HUES48 (cell line): Measurements from ENCODE around the gene CCNG1.
A peak's percentile ranks its signal among the peaks of the same experiment; 100 is the strongest.
"Not testable (repeated sequence)": the region's sequence is repeated elsewhere in the genome, so short reads cannot be mapped to it uniquely, and the experiment has no call there.

Experiments used
- H3K27ac ChIP-seq: one replicate; pipeline ENCODE4 v1.7.0; 2013; ENCODE audit warnings: low read depth, low read length, inconsistent platforms
- H3K27me3 ChIP-seq: 2 replicates; pipeline ENCODE4 v1.6.1; 2013; ENCODE audit warnings: mild to moderate bottlenecking, low read length; ENCODE audit not compliant: control insufficient read depth, insufficient read depth
- H3K36me3 ChIP-seq: 2 replicates; pipeline ENCODE4 v1.6.1; 2013; ENCODE audit warnings: low read length; ENCODE audit not compliant: control insufficient read depth, insufficient read depth
- H3K4me1 ChIP-seq: 2 replicates; pipeline ENCODE4 v1.6.1; 2013; ENCODE audit warnings: mild to moderate bottlenecking, low read length; ENCODE audit not compliant: control insufficient read depth, insufficient read depth
- H3K4me3 ChIP-seq: 2 replicates; pipeline ENCODE4 v1.5.1; 2013; ENCODE audit warnings: mild to moderate bottlenecking, low read depth, low read length
- H3K9ac ChIP-seq: 2 replicates; pipeline ENCODE4 v1.6.1; 2013; ENCODE audit warnings: mild to moderate bottlenecking, low read depth, low read length, moderate library complexity
- H3K9me3 ChIP-seq: 2 replicates; pipeline ENCODE4 v1.6.1; 2013; ENCODE audit warnings: low read length; ENCODE audit not compliant: control insufficient read depth, insufficient read depth

The CCNG1 gene

DNA sequence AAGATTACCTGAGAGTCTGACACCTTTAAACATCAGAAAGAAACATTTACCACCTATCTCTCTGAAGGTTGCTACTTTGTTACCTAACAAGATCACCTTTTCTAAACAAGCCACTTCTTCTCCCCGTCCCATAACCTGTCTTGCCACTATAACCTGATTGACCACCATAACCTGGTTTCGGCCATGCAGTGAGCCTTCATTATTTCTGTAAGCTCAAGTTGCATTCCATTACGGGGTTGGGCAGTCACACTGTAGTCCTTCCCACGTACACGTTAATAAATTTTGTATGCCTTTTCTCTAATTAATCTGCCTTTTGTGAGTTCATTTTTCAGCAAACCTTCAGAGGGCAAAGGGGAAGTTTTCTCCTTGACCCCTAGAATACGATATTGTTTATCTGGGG, 28.0 kb upstream of the CCNG1 start:
- H3K9me3 ChIP-seq: no peaks in the 10 kb centered on the region
- no peaks in the 10 kb centered on the region for H3K27me3 ChIP-seq
- H3K9ac ChIP-seq: no peak overlapping the region
- H3K4me3 ChIP-seq: no peak overlapping the region
- no peaks in the 10 kb centered on the region; the same call in 1 of the 2 replicates for H3K4me1 ChIP-seq
- no peaks in the 10 kb centered on the region for H3K36me3 ChIP-seq
- H3K27ac ChIP-seq: no peak overlapping the region

DNA sequence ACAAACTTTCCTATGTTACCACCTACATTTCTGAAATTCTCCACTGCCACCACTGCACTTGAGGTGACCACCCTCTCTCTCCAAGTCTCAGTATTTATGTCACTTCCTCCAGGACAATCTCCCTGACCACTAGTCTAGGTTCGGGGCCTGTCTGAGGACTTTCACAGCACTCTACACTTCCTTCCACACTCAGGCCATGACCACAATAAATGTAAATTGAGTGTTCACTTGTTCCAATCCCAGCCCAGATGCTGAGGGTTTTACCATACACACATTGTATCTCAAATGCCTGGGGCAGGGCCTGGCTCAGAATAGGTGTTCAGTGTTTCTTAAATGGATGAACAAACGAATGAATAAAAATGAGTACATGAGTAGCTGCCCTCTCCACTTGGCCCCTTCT, 26.9 kb upstream of the CCNG1 start:
- no peak overlapping the region for H3K9ac ChIP-seq
- no peaks in the 10 kb centered on the region for H3K36me3 ChIP-seq
- H3K27ac ChIP-seq: no peak overlapping the region
- H3K27me3 ChIP-seq: no peaks in the 10 kb centered on the region
- H3K4me3 ChIP-seq: no peak overlapping the region
- H3K9me3 ChIP-seq: no peaks in the 10 kb centered on the region
- no peaks in the 10 kb centered on the region; the same call in 1 of the 2 replicates for H3K4me1 ChIP-seq

DNA sequence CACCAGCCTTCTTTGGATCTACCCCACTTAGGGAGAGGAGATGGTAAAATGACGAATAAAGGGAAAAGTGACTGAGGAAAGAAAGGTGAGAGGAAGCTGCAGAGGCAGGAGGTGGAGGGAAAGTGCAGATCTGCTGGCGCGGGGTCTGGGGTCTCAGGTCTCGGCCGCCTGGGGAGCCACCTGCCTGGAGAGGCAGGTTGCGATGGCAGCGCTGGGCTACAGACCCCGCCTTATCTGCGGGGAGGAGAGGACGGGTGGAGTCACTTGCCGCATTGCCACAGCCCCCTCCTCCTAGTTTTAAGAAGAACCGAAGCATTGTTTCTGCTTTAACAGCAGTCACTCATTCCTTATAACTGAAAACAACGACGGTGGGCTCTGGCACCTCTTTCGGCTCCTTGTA, 21.7 kb upstream of the CCNG1 start:
- H3K36me3 ChIP-seq, H3K27me3 ChIP-seq, H3K9me3 ChIP-seq, H3K9ac ChIP-seq, H3K27ac ChIP-seq: not testable (repeated sequence)
- H3K4me3 ChIP-seq: peak overlapping the region; percentile 19; the same call in 1 of the 2 replicates
- peaks cover 11% of the 10 kb centered on the region for H3K4me1 ChIP-seq

DNA sequence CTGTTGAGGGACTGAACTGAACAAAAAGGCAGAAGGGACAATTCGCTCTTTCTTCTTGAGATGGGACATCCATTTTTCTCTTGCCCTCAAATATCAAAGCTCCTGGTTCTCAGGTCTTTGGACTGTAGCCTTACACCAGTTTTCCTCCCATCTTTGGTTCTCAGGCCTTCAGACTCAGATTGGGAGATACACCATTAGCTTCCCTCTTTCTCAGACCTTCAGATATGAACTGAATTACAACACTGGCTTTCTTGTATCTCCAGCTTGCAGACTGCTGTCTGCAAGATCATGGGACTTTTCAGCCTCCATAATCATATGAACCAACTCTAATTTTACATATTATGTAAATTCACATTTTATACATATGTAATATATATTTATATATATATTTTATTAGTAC, 12.6 kb upstream of the CCNG1 start:
- no peaks in the 10 kb centered on the region for H3K4me1 ChIP-seq
- H3K9ac ChIP-seq: no peak overlapping the region
- H3K36me3 ChIP-seq: no peaks in the 10 kb centered on the region
- H3K4me3 ChIP-seq: no peak overlapping the region
- no peaks in the 10 kb centered on the region for H3K9me3 ChIP-seq
- no peak overlapping the region for H3K27ac ChIP-seq
- H3K27me3 ChIP-seq: no peaks in the 10 kb centered on the region

DNA sequence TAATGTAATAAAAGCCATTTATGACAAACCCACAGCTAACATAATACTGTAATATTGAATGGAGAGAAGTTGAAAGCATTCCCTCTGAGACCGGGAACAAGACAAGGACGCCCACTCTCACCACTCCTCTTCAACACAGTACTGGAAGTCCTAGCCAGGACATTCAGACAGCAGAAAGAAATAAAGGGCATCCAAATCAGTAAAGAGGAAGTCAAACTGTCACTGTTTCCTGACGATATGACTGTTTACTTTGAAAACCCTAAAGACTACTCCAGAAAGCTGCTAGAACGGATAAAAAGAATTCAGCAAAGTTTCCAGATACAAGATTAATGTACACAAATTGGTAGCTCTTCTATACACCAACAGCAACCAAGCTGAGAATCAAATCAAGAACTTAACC, 11.3 kb upstream of the CCNG1 start:
- not testable (repeated sequence) for H3K4me1 ChIP-seq, H3K27ac ChIP-seq, H3K9me3 ChIP-seq, H3K4me3 ChIP-seq, H3K9ac ChIP-seq, H3K27me3 ChIP-seq, H3K36me3 ChIP-seq

DNA sequence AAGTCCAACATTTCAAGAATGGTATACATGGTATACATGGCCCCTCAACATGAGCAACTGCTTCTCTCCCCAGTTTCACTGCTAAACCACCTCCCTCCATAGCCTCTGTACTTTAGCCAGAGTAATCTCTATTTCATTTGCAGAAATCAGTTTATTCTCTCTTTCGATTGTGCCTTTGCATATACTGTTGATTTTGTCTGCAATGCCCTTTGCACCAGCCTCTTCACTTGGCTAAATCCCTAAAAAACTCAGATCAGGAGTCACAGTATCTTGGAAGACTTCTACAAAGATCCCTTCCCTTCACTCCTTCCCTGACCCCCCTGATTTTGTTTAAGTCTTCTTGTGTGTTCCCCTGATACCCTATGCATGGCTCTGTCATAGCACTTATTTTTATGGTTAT, 4.9 kb upstream of the CCNG1 start:
- Histone ChIP-seq H3K27ac (no peak overlapping the region), H3K9me3 (no peaks in the 10 kb centered on the region), H3K27me3 (no peaks in the 10 kb centered on the region), H3K36me3 (no peaks in the 10 kb centered on the region), H3K4me3 (no peak overlapping the region), H3K4me1 (peaks cover 9% of the 10 kb centered on the region), H3K9ac (no peak overlapping the region)

DNA sequence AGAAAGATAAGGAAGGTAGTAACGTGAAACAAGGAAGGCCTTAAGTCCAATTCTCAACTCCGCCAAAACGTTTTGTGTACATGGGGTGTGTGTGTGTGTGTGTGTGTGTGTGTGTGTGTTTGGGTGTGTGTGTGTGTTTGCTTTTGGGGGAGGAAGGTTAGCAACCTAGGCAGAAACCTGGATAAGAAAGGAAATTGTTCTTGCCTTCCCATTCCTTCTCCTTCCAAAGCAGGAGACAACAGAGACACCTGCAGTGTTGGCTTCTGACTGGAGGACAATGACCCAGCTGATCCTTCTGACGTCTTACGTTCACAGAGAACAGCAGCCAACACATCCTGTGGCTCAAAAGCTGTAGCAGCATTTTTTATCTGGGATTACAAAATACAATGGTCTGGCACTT, 4.1 kb upstream of the CCNG1 start:
- Histone ChIP-seq H3K4me1 (peaks cover 9% of the 10 kb centered on the region), H3K27me3 (no peaks in the 10 kb centered on the region), H3K9ac (no peak overlapping the region), H3K27ac (peak overlapping the region; percentile 2), H3K9me3 (no peaks in the 10 kb centered on the region), H3K4me3 (no peak overlapping the region), H3K36me3 (no peaks in the 10 kb centered on the region)

DNA sequence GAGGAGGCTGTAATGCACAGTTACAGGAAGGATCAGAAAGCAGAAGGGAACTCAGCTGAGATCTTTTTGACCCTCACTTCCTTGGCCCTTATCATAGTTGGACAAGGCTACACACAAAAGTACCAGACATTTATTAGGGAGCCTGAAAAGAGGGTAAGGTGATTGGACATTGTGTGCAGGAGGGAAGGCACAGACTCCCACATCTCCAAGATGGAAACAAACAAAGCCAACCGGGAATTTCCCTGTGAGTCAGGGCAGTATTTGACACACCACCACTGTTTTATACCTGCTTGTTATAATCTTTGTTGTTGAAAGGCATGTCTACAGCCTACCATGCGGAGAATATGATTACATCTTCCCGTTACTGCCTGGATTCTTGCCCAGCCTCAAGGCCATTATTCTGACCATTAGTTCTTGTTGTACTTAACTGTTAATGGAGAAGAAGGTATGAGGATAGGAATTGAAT, 3.0 kb upstream of the CCNG1 start:
- Histone ChIP-seq H3K27me3 (no peaks in the 10 kb centered on the region), H3K36me3 (peaks cover 6% of the 10 kb centered on the region), H3K9me3 (no peaks in the 10 kb centered on the region), H3K4me1 (peaks cover 15% of the 10 kb centered on the region), H3K9ac (no peak overlapping the region), H3K27ac (no peak overlapping the region), H3K4me3 (no peak overlapping the region)

DNA sequence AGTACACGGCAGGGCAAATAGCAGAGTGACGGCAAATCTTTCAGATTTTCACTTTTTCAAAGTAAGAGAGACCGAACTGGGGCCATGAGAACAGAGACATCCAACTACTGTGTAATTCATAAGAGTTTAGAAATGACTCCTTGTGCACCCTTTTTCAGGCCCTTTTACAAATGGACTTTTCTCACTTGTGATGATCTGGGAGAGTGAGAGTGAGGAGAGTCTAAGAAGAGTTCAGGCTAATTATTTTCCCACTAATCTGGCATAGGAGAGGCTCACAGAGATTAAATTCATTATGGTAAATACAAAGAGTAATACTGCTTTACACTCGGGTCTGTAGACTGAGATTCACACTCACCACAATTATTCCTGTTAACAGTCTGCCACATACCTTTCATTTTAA, 880 bp upstream of the CCNG1 start:
- H3K9ac ChIP-seq: peak overlapping the region; percentile 50
- H3K27me3 ChIP-seq: no peaks in the 10 kb centered on the region
- H3K4me1 ChIP-seq: peaks cover 20% of the 10 kb centered on the region
- H3K36me3 ChIP-seq: peaks cover 27% of the 10 kb centered on the region
- no peaks in the 10 kb centered on the region for H3K9me3 ChIP-seq
- H3K4me3 ChIP-seq: peak overlapping the region; percentile 93
- H3K27ac ChIP-seq: peak overlapping the region; percentile 82

DNA sequence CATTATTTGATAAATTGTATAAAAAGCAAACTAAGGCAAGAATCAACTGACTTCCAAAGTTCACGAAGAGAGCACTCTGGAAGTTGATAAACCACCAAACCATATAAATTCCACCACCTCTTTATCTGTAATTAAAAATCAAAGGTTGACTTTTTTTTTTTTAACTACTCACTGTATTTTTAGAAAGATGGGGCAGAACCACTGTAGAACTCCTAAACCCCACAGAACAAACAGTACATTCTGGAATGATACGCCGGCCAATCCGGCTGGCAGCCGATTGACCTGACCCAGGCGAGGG, 435 bp upstream of the CCNG1 start:
- H3K27me3 ChIP-seq: no peaks in the 10 kb centered on the region

DNA sequence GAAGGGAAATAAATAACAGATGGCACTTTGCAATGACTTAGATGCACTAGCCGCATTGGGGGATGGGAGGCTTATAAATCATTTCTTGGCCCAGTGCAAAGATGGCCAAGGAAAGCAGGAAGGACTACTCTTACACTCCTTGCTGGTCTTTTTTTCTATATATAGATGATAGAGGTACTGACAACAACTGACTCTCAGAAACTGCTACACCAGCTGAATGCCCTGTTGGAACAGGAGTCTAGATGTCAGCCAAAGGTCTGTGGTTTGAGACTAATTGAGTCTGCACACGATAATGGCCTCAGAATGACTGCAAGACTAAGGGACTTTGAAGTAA, 1.7 kb downstream of the CCNG1 start:
- Histone ChIP-seq H3K4me3 (peak overlapping the region; percentile 93), H3K27me3 (no peaks in the 10 kb centered on the region), H3K4me1 (peaks cover 20% of the 10 kb centered on the region), H3K9ac (peak overlapping the region; percentile 8; the same call in 1 of the 2 replicates), H3K27ac (no peak overlapping the region), H3K9me3 (no peaks in the 10 kb centered on the region), H3K36me3 (peaks cover 51% of the 10 kb centered on the region)

More for the DNA sequence above, 435 bp upstream of the CCNG1 start:
- peaks cover 32% of the 10 kb centered on the region for H3K36me3 ChIP-seq
- H3K9ac ChIP-seq: peak overlapping the region; percentile 50
- peak overlapping the region; percentile 93 for H3K4me3 ChIP-seq
- peaks cover 20% of the 10 kb centered on the region for H3K4me1 ChIP-seq
- H3K27ac ChIP-seq: peak overlapping the region; percentile 82
- H3K9me3 ChIP-seq: no peaks in the 10 kb centered on the region

DNA sequence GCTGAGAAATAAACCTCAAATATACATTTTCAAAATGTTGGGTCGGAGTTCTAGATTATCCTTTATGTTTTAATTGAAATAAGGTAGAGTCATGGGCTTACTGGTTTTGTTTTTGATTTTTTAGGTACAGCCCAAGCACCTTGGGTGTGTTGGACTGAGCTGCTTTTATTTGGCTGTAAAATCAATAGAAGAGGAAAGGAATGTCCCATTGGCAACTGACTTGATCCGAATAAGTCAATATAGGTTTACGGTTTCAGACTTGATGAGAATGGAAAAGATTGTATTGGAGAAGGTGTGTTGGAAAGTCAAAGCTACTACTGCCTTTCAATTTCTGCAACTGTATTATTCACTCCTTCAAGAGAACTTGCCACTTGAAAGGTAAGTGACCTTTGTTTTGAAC, 3.6 kb downstream of the CCNG1 start:
- no peak overlapping the region for H3K4me3 ChIP-seq
- no peak overlapping the region for H3K27ac ChIP-seq
- H3K36me3 ChIP-seq: peaks cover 70% of the 10 kb centered on the region
- H3K27me3 ChIP-seq: no peaks in the 10 kb centered on the region
- peaks cover 20% of the 10 kb centered on the region for H3K4me1 ChIP-seq
- H3K9me3 ChIP-seq: no peaks in the 10 kb centered on the region
- H3K9ac ChIP-seq: no peak overlapping the region
